ENCODE measurements around the gene GPRC5C.

Gene GPRC5C

GRCh38 chr17:74459622-74460021, 27.7 kb downstream of the GPRC5C start:
- DNase-seq (ENCODE audit: extremely low read depth, low read depth), result no peak
- TF ChIP-seq CTCF (IDR thresholded peaks at IDR 0.05; ENCODE audit: low read depth, low read length), result no peak

GRCh38 chr17:74460241-74460640, 28.4 kb downstream of the GPRC5C start:
- DNase-seq (ENCODE audit: extremely low read depth, low read depth), result no peak
- TF ChIP-seq CTCF (IDR thresholded peaks at IDR 0.05; ENCODE audit: low read depth, low read length), result no peak

- TF ChIP-seq CTCF (IDR thresholded peaks at IDR 0.05; ENCODE audit: low read depth, low read length), result no peak
- DNase-seq (ENCODE audit: extremely low read depth, low read depth), result no peak
Measured at GRCh38 chr17:74460996-74461395, 29.1 kb downstream of the GPRC5C start.

- no peak for DNase-seq (ENCODE audit: extremely low read depth, low read depth)
- TF ChIP-seq CTCF (IDR thresholded peaks at IDR 0.05; ENCODE audit: low read depth, low read length), result no peak
Measured at GRCh38 chr17:74461611-74462010, 29.7 kb downstream of the GPRC5C start.

- no peak for TF ChIP-seq CTCF (IDR thresholded peaks at IDR 0.05; ENCODE audit: low read depth, low read length)
- no peak for DNase-seq (ENCODE audit: extremely low read depth, low read depth)
Measured at GRCh38 chr17:74464730-74465377, 33.0 kb downstream of the GPRC5C start.

GRCh38 chr17:74465378-74466110, 33.7 kb downstream of the GPRC5C start:
- DNase-seq (ENCODE audit: extremely low read depth, low read depth), result no peak

More at GRCh38 chr17:74465378-74466110, 33.7 kb downstream of the GPRC5C start:
- TF ChIP-seq CTCF (IDR thresholded peaks at IDR 0.05; ENCODE audit: low read depth, low read length), result no peak
